ENCODE measurements around the gene TMEM190.

DNA sequence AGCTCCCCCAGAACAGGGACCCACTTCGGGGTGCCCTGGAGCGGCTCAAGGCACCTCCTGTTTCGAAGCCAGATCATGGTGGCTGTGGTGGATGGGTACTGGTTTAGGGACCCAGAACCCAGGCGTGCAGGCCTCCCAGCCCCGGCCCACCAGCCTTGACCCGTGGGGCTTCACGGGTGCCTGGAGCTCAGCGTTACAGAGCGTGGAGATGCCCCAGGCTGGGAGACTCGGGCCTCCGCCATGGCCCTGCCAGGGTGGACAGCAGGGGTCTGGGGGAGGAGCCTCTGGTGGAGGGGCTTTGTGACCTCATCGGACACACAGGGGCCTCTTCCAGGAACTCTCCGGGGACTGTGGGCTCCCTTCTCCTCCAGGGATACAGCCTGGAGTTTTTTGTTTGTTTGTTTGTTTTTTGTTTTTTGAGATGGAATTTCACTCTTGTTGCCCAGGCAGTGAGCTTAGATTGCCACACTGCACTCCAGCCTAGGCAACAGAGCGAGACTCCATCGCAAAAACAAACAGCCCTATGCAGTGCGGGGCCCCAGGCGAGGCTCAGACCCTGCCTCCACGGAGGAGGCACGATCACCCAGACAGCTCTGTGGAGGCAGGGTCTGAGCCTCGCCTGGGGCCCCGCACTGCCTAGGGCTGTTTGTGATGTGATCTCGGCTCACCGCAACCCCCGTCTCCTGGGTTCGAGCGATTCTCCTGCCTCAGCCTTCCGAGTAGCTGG, 13.5 kb upstream of the TMEM190 start, which contains the start of gene GARIN5B:
- TF ChIP-seq, protein P1, sequence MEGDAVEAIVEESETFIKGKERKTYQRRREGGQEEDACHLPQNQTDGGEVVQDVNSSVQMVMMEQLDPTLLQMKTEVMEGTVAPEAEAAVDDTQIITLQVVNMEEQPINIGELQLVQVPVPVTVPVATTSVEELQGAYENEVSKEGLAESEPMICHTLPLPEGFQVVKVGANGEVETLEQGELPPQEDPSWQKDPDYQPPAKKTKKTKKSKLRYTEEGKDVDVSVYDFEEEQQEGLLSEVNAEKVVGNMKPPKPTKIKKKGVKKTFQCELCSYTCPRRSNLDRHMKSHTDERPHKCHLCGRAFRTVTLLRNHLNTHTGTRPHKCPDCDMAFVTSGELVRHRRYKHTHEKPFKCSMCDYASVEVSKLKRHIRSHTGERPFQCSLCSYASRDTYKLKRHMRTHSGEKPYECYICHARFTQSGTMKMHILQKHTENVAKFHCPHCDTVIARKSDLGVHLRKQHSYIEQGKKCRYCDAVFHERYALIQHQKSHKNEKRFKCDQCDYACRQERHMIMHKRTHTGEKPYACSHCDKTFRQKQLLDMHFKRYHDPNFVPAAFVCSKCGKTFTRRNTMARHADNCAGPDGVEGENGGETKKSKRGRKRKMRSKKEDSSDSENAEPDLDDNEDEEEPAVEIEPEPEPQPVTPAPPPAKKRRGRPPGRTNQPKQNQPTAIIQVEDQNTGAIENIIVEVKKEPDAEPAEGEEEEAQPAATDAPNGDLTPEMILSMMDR (IDR thresholded peaks at IDR 0.05), result no peak
- TF ChIP-seq POLR2A (IDR thresholded peaks at IDR 0.05), result no peak
